ENCODE results near the gene LINS1. TPM values are rescaled to one million over a fixed set of nuclear protein-coding genes. Genes with fewer than 3 reads are reported as not detected.

LINS1 gene
- total and polyA plus RNA-seq, 10 donors: 7.7 to 71.1 (median 28.6) TPM

GRCh38 chr15:100570735-100571313, 31.2 kb downstream of the LINS1 start:
- Histone ChIP-seq H3K36me3 (peaks cover 3 to 62% (median 24%) of the 10 kb centered on the region in 6 donors), H3K9me3 (no peaks in the 10 kb centered on the region), H3K4me3 (no peak overlapping the region), H3K27me3 (replicated peaks in 1 of 7) (no peaks in the 10 kb centered on the region), H3K27ac (peak overlapping the region in 1 of 8 donors; percentile 79), H3K4me1 (peaks cover 0 to 12% (median 6%) of the 10 kb centered on the region in 6 donors)
- no peak for TF ChIP-seq CTCF (IDR thresholded peaks at IDR 0.05 in 8 of 11, conservative IDR thresholded peaks at IDR 0.05 in 3 of 11)
- TF ChIP-seq POLR2AphosphoS5 (IDR thresholded peaks at IDR 0.05): no peak
- no peak for TF ChIP-seq POLR2A (IDR thresholded peaks at IDR 0.05)
- WGBS, 5 donors: 91 to 98% (median 96%) methylated on average over 4 of the region's 4 CpGs
- intact Hi-C loops (cut with DNase I; ENCODE audit: low total_unique reads): loop anchor here (2.0 kb wide), 1 partner anchor 220 kb away; no protein-coding TSS in a partner anchor
- no peak for DNase-seq

GRCh38 chr15:100570275-100570674, 31.7 kb downstream of the LINS1 start:
- no peak for DNase-seq
- WGBS, 5 donors: 95 to 99% (median 96%) methylated on average over 3 of the region's 3 CpGs
- Histone ChIP-seq H3K36me3 (peaks cover 3 to 62% (median 24%) of the 10 kb centered on the region in 6 donors), H3K9me3 (no peaks in the 10 kb centered on the region), H3K4me3 (no peak overlapping the region), H3K4me1 (peaks cover 0 to 12% (median 7%) of the 10 kb centered on the region in 6 donors), H3K27me3 (replicated peaks in 1 of 7) (no peaks in the 10 kb centered on the region), H3K27ac (peak overlapping the region in 2 of 8 donors; percentile 71 to 79)
- intact Hi-C loops (cut with DNase I; ENCODE audit: low total_unique reads): loop anchor here (2.0 kb wide), 1 partner anchor 219 kb away; no protein-coding TSS in a partner anchor
- no peak for TF ChIP-seq POLR2A (IDR thresholded peaks at IDR 0.05)
- no peak for TF ChIP-seq POLR2AphosphoS5 (IDR thresholded peaks at IDR 0.05)
- no peak for TF ChIP-seq CTCF (IDR thresholded peaks at IDR 0.05 in 8 of 11, conservative IDR thresholded peaks at IDR 0.05 in 3 of 11)

GRCh38 chr15:100569391-100569790, 32.6 kb downstream of the LINS1 start:
- TF ChIP-seq CTCF (IDR thresholded peaks at IDR 0.05 in 8 of 11, conservative IDR thresholded peaks at IDR 0.05 in 3 of 11) (no peak), POLR2AphosphoS5 (IDR thresholded peaks at IDR 0.05) (peak in 1 of 3 donors; percentile 27), POLR2A (IDR thresholded peaks at IDR 0.05) (no peak)
- WGBS, 5 donors: 66 to 75% (median 71%) methylated on average over 8 of the region's 8 CpGs
- Histone ChIP-seq H3K4me1 (peaks cover 0 to 12% (median 8%) of the 10 kb centered on the region in 6 donors), H3K9me3 (no peaks in the 10 kb centered on the region), H3K27ac (peak overlapping the region in 5 of 8 donors; percentile 2 to 79 (median 68)), H3K27me3 (replicated peaks in 1 of 7) (no peaks in the 10 kb centered on the region), H3K4me3 (no peak overlapping the region), H3K36me3 (peaks cover 3 to 57% (median 20%) of the 10 kb centered on the region in 6 donors)
- DNase-seq: no peak
- intact Hi-C loops (cut with DNase I; ENCODE audit: low total_unique reads): no loop called here

GRCh38 chr15:100566850-100567628, 34.9 kb downstream of the LINS1 start:
- H3K4me1 ChIP-seq: peaks cover 0 to 12% (median 4%) of the 10 kb centered on the region in 6 donors
- H3K27ac ChIP-seq: no peak overlapping the region
- no peak overlapping the region for H3K4me3 ChIP-seq
- TF ChIP-seq POLR2AphosphoS5 (IDR thresholded peaks at IDR 0.05) (no peak), CTCF (IDR thresholded peaks at IDR 0.05 in 8 of 11, conservative IDR thresholded peaks at IDR 0.05 in 3 of 11) (no peak)
- no peaks in the 10 kb centered on the region for H3K9me3 ChIP-seq
- H3K27me3 ChIP-seq (replicated peaks in 1 of 7): no peaks in the 10 kb centered on the region
- DNase-seq: no peak
- intact Hi-C loops (cut with DNase I; ENCODE audit: low total_unique reads): no loop called here
- H3K36me3 ChIP-seq: peaks cover 0 to 38% (median 11%) of the 10 kb centered on the region in 6 donors
- WGBS, 5 donors: 94 to 97% (median 96%) methylated on average over 6 of the region's 6 CpGs

Data from spleen (tissue), 11 donors.